PC-3 (cell line): ENCODE data around the gene LAIR1. TPM values are rescaled to one million over a fixed set of nuclear protein-coding genes. Genes with fewer than 3 reads are reported as not detected.

Experiments used
- ATAC-seq: fragments of 200-7000 bp; cut with Tn5 transposase; 2 replicates; pipeline ENCODE4 v1.9.1; 2020; ENCODE audit warnings: mild to moderate bottlenecking, moderate library complexity
- BruUV-seq: library from RNA; stranded (reverse); fragments of 400-500 nt; replicated peaks from 2 replicates; lab custom pipeline; 2021; lab: Mats Ljungman, UMichigan
- CTCF ChIA-PET: fragments of 300-600 bp; sonication (Branson Sonifier 250); formaldehyde crosslinking; loops from one replicate; lab custom pipeline; 2022; ENCODE audit warnings: antibody characterized with exemption; lab: Charles Lee
- POLR2A ChIA-PET: fragments of 300-600 bp; sonication (Branson Sonifier 250); formaldehyde crosslinking; loops from one replicate; lab custom pipeline; 2022; ENCODE audit warnings: antibody characterized with exemption; ENCODE audit not compliant: unreplicated experiment; lab: Charles Lee
- DNase-seq: peaks from one replicate; pipeline ENCODE4 v3.0.0-alpha.2; 2015
- H2AFZ ChIP-seq: fragments of 300-600 bp; sonication (generic); 2 replicates; pipeline ENCODE4 v1.6.0; 2016; ENCODE audit warnings: antibody characterized with exemption, low read length
- H3F3A ChIP-seq: fragments of 300-600 bp; sonication (generic); one replicate; pipeline ENCODE4 v1.6.0; 2017; ENCODE audit warnings: antibody characterized with exemption, low read length, control low read depth, mild to moderate bottlenecking; ENCODE audit not compliant: unreplicated experiment
- H3K27ac ChIP-seq: fragments of 300-600 bp; sonication (generic); 2 replicates; pipeline ENCODE4 v1.5.1; 2016; ENCODE audit warnings: mild to moderate bottlenecking, low read length
- H3K27me3 ChIP-seq: fragments of 300-600 bp; sonication (generic); 2 replicates; pipeline ENCODE4 v1.6.1; 2016; ENCODE audit warnings: low read length, mixed read lengths
- H3K36me3 ChIP-seq: fragments of 300-600 bp; sonication (generic); 2 replicates; pipeline ENCODE4 v1.6.1; 2016; ENCODE audit warnings: low read depth, mixed run types, low read length, mixed read lengths
- H3K4me1 ChIP-seq: fragments of 300-600 bp; sonication (generic); 2 replicates; pipeline ENCODE4 v1.5.1; 2016; ENCODE audit warnings: low read length; ENCODE audit not compliant: insufficient read depth
- H3K4me2 ChIP-seq: fragments of 300-600 bp; sonication (generic); 2 replicates; pipeline ENCODE4 v1.6.0; 2016; ENCODE audit warnings: low read length
- H3K4me3 ChIP-seq: fragments of 300-600 bp; sonication (generic); 2 replicates; pipeline ENCODE4 v1.5.1; 2016; ENCODE audit warnings: mild to moderate bottlenecking, low read length, mixed read lengths
- H3K79me2 ChIP-seq: fragments of 300-600 bp; sonication (generic); 2 replicates; pipeline ENCODE4 v1.6.1; 2017; ENCODE audit warnings: low read length, mixed read lengths
- H3K9ac ChIP-seq: fragments of 300-600 bp; sonication (generic); 2 replicates; pipeline ENCODE4 v1.6.0; 2016; ENCODE audit warnings: mild to moderate bottlenecking, low read length
- H3K9me2 ChIP-seq: fragments of 300-600 bp; sonication (generic); replicated peaks from 2 replicates; pipeline ENCODE4 v1.6.1; 2016; ENCODE audit warnings: mixed run types, low read length, mixed read lengths
- H3K9me3 ChIP-seq: fragments of 300-600 bp; sonication (generic); 2 replicates; pipeline ENCODE4 v1.6.1; 2016; ENCODE audit warnings: low read length, mixed read lengths
- H4K20me1 ChIP-seq: fragments of 300-600 bp; sonication (generic); 2 replicates; pipeline ENCODE4 v1.6.1; 2016; ENCODE audit warnings: low read length, mixed read lengths
- CTCF ChIP-seq: fragments of 300-600 bp; sonication (generic); conservative IDR thresholded peaks from 2 replicates; pipeline ENCODE4 v1.5.1; 2017; ENCODE audit warnings: antibody characterized with exemption, low read depth, mild to moderate bottlenecking, low read length
- EZH2 ChIP-seq: fragments of 300-600 bp; sonication (generic); IDR thresholded peaks from one replicate; pipeline ENCODE4 v1.6.1; 2017; ENCODE audit warnings: antibody characterized with exemption, mild to moderate bottlenecking, low read length; ENCODE audit not compliant: unreplicated experiment
- EZH2phosphoT487 ChIP-seq: fragments of 300-600 bp; sonication (generic); IDR thresholded peaks from 2 replicates; pipeline ENCODE4 v1.6.1; 2018; ENCODE audit warnings: mild to moderate bottlenecking, antibody characterized with exemption, low read length, borderline replicate concordance
- intact Hi-C: fragments of 100-400 bp; cut with micrococcal nuclease; formaldehyde crosslinking; loops from 2 replicates; pipeline ENCODE4 v1.9.0; 2023
- total RNA-seq: library from RNA; depleted of rRNA; stranded (reverse); fragments of >200 nt; gene quantifications from 2 replicates; pipeline ENCODE4 v1.2.3, GENCODE V29; 2014

Gene LAIR1
- total RNA-seq, 1 experiment from 2014 or later, result not detected

DNA sequence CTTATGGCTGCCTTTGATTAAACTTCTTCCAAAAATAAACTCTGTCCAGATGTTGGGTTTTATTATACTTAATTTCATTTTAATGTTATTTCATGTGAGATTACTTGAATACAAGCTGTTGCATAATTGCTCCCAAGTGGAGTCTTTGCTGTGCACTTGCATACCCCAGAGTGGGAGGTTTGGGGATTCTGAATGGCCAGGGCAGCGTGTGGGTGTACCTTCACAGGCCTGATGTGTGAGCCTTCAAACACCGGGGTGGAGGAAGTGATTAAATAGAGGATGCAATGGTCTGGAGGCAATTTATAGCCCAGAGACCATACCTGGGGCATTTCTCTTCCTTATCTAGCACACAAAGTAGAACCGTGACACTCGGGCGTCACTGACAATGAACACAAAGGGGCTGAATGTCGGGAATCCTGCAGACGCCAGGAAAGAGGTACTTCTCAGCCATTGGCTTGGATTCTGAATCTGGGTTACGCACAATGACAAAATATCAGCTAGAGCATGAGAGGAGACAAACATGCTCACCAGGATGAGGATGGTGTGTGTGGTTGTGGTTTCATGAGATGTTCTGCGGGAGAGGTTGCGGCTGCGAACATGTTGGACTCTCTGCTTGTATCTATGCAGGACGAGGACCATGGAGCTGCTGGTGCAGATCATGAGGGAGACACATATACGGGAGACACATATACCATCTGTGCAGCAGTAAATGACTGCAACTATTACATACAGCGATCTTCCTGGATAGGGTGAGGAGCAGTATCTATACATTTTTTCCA lies 44.6 kb downstream of the LAIR1 start:
- H3K4me2 ChIP-seq, result no peak overlapping the region
- ATAC-seq, result no peak
- DNase-seq, result no peak
- H3K79me2 ChIP-seq, result no peaks in the 10 kb centered on the region
- H3K36me3 ChIP-seq, result no peaks in the 10 kb centered on the region
- ChIA-PET POLR2A (no interaction called here), CTCF (no interaction called here)
- no peaks in the 10 kb centered on the region for H3F3A ChIP-seq
- intact Hi-C loops, result no loop called here
- H3K27me3 ChIP-seq, result peaks cover 69% of the 10 kb centered on the region
- TF ChIP-seq CTCF (no peak), EZH2phosphoT487 (no peak), EZH2 (no peak)
- H3K9me2 ChIP-seq, result no peaks in the 10 kb centered on the region
- H3K4me1 ChIP-seq, result no peaks in the 10 kb centered on the region
- no peak overlapping the region for H3K9ac ChIP-seq
- H3K27ac ChIP-seq, result no peak overlapping the region
- no peaks in the 10 kb centered on the region for H3K9me3 ChIP-seq
- BruUV-seq, result no TSS peak
- no peak overlapping the region for H2AFZ ChIP-seq
- H3K4me3 ChIP-seq, result no peak overlapping the region
- no peaks in the 10 kb centered on the region for H4K20me1 ChIP-seq

DNA sequence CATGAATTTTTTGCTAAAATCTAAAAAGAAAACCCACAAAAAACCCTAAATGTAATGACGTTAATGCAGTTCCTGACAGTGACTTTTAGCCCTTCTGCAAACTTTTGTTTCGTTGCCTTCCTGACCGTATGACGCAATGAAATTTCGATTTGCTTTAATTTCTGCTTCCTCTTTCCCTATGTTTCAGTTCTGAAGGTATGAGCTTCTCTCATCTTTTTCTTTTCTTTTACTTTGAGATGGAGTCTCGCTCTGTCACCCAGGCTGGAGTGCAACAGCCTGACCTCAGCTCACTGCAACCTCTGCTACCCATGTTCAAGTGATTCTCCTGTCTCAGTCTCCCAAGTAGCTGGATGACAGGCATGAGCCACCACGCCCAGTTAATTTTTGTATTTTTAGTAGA lies 45.7 kb downstream of the LAIR1 start:
- Histone ChIP-seq H3K4me1 (no peaks in the 10 kb centered on the region), H3K79me2 (no peaks in the 10 kb centered on the region), H3K4me3 (no peak overlapping the region), H3K36me3 (no peaks in the 10 kb centered on the region), H3F3A (no peaks in the 10 kb centered on the region), H3K9me2 (no peaks in the 10 kb centered on the region), H2AFZ (no peak overlapping the region), H3K27me3 (peaks cover 78% of the 10 kb centered on the region), H4K20me1 (no peaks in the 10 kb centered on the region), H3K4me2 (no peak overlapping the region), H3K9ac (no peak overlapping the region), H3K27ac (no peak overlapping the region), H3K9me3 (no peaks in the 10 kb centered on the region)
- TF ChIP-seq EZH2, result no peak
- intact Hi-C loops, result no loop called here
- POLR2A ChIA-PET, result no interaction called here
- ATAC-seq (no peak), DNase-seq (no peak)
- CTCF ChIA-PET, result no interaction called here
- no TSS peak for BruUV-seq

DNA sequence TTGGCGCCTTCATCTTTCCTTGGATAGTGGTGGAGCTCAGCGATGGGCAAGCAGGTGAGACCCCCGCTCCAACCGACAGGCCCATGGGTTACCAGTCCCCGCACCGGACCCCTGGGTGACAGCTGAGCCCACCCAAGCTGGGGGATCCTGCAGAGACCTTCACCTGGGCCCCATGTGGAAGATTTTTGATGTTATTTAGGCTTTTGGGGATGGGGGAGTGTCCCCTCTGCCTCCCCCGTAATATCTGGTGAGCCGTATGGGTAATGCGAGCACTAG lies 46.8 kb downstream of the LAIR1 start:
- no peak overlapping the region for H3K4me2 ChIP-seq
- ATAC-seq, result no peak
- no peak for DNase-seq
- no peak overlapping the region for H3K4me3 ChIP-seq
- no peak overlapping the region for H3K9ac ChIP-seq
- H4K20me1 ChIP-seq, result no peaks in the 10 kb centered on the region
- H3K27ac ChIP-seq, result no peak overlapping the region
- no peaks in the 10 kb centered on the region for H3K36me3 ChIP-seq
- H3K9me3 ChIP-seq, result no peaks in the 10 kb centered on the region
- no TSS peak for BruUV-seq
- intact Hi-C loops, result no loop called here
- ChIA-PET CTCF (no interaction called here), POLR2A (no interaction called here)
- H3K4me1 ChIP-seq, result no peaks in the 10 kb centered on the region
- H2AFZ ChIP-seq, result no peak overlapping the region
- peaks cover 82% of the 10 kb centered on the region for H3K27me3 ChIP-seq
- H3K9me2 ChIP-seq, result no peaks in the 10 kb centered on the region
- no peaks in the 10 kb centered on the region for H3F3A ChIP-seq
- TF ChIP-seq CTCF (no peak), EZH2phosphoT487 (no peak), EZH2 (no peak)
- no peaks in the 10 kb centered on the region for H3K79me2 ChIP-seq
